HepG2 (cell line): ENCODE data around the gene CARD8. TPM values are rescaled to one million over a fixed set of nuclear protein-coding genes. Genes with fewer than 3 reads are reported as not detected.
A peak's percentile ranks its signal among the peaks of the same experiment; 100 is the strongest.

ENCODE experiments used
- CEBPG ChIP-seq: IDR thresholded peaks from 2 replicates; pipeline ENCODE4 v1.6.1; 2016
- DPF2 ChIP-seq: sonication (generic); formaldehyde crosslinking; IDR thresholded peaks from 2 replicates; pipeline ENCODE4 v1.4.0; 2020; ENCODE audit warnings: mild to moderate bottlenecking, low read depth, missing genetic modification reagents, borderline replicate concordance
- EEA1 ChIP-seq: sonication (generic); formaldehyde crosslinking; IDR thresholded peaks from 2 replicates; pipeline ENCODE4 v1.5.1; 2020; ENCODE audit warnings: mild to moderate bottlenecking, missing genetic modification reagents, borderline replicate concordance
- GLI4 ChIP-seq: sonication (generic); formaldehyde crosslinking; IDR thresholded peaks from 2 replicates; pipeline ENCODE4 v1.5.1; 2020; ENCODE audit warnings: missing genetic modification reagents, mild to moderate bottlenecking, moderate library complexity, borderline replicate concordance
- HMGXB4 ChIP-seq, 2 experiments: sonication (generic) in 1 of 2; formaldehyde crosslinking in 1 of 2; IDR thresholded peaks; 2 replicates each; pipeline versions ENCODE4 v1.4.0 to v1.6.1; 2018 to 2020; ENCODE audit warnings: missing genetic modification reagents in 2 of 2, borderline replicate concordance in 1 of 2, low read depth in 1 of 2, mild to moderate bottlenecking in 1 of 2, missing biosample characterization in 1 of 2
- HOXD1 ChIP-seq: sonication (generic); formaldehyde crosslinking; IDR thresholded peaks from 2 replicates; pipeline ENCODE4 v1.5.0; 2020; ENCODE audit warnings: missing genetic modification reagents
- MAFF ChIP-seq: IDR thresholded peaks from 2 replicates; pipeline ENCODE4 v1.6.1; 2011; ENCODE audit warnings: low read depth, low read length, improper control_type of control experiment
- RBFOX2 ChIP-seq: fragments of 200-400 bp; formaldehyde crosslinking; IDR thresholded peaks from 2 replicates; pipeline ENCODE4 v1.6.1; 2017; ENCODE audit warnings: low read depth, mild to moderate bottlenecking, low read length
- REXO4 ChIP-seq: sonication (generic); formaldehyde crosslinking; IDR thresholded peaks from 2 replicates; pipeline ENCODE4 v1.8.0; 2022; ENCODE audit warnings: missing genetic modification reagents, mild to moderate bottlenecking, borderline replicate concordance
- SCMH1 ChIP-seq: sonication (generic); formaldehyde crosslinking; IDR thresholded peaks from 2 replicates; pipeline ENCODE4 v1.9.0; 2021; ENCODE audit warnings: missing genetic modification reagents, mild to moderate bottlenecking, borderline replicate concordance
- SKI ChIP-seq: fragments of 450-650 bp; IDR thresholded peaks from one replicate; pipeline ENCODE4 v1.6.1; 2018; ENCODE audit warnings: mild to moderate bottlenecking; ENCODE audit not compliant: partially characterized antibody
- SOX13 ChIP-seq, 3 experiments: fragments of 450-650 bp in 1 of 3; sonication (generic) in 1 of 3; formaldehyde crosslinking in 1 of 3; IDR thresholded peaks in 2 of 3; conservative IDR thresholded peaks in 1 of 3; 2 replicates each; pipeline versions ENCODE4 v1.5.0 to v1.6.1; 2016 to 2020; ENCODE audit warnings: antibody characterized with exemption in 1 of 3, mild to moderate bottlenecking in 1 of 3, missing compliant biosample characterization in 1 of 3, missing genetic modification reagents in 1 of 3, moderate library complexity in 1 of 3
- TFDP2 ChIP-seq: sonication (generic); formaldehyde crosslinking; IDR thresholded peaks from 2 replicates; pipeline ENCODE4 v1.4.0; 2020; ENCODE audit warnings: missing genetic modification reagents
- ZFP37 ChIP-seq: sonication (generic); formaldehyde crosslinking; IDR thresholded peaks from 2 replicates; pipeline ENCODE4 v1.4.0; 2020; ENCODE audit warnings: missing genetic modification reagents, borderline replicate concordance
- ZFP91 ChIP-seq: sonication (generic); formaldehyde crosslinking; IDR thresholded peaks from 2 replicates; pipeline ENCODE4 v1.9.0; 2022; ENCODE audit warnings: missing genetic modification reagents, mild to moderate bottlenecking, borderline replicate concordance
- ZNF234 ChIP-seq: sonication (generic); formaldehyde crosslinking; conservative IDR thresholded peaks from 2 replicates; pipeline ENCODE4 v1.5.1; 2020; ENCODE audit warnings: mild to moderate bottlenecking, missing genetic modification reagents
- ZNF24 ChIP-seq: fragments of 450-650 bp; IDR thresholded peaks from 2 replicates; pipeline ENCODE4 v1.6.1; 2017; ENCODE audit warnings: antibody characterized with exemption, mild to moderate bottlenecking
- ZNF652 ChIP-seq: IDR thresholded peaks from 2 replicates; pipeline ENCODE4 v1.6.1; 2016; ENCODE audit warnings: low read depth, borderline replicate concordance
- ZNF709 ChIP-seq: sonication (generic); formaldehyde crosslinking; IDR thresholded peaks from 2 replicates; pipeline ENCODE4 v1.5.0; 2020; ENCODE audit warnings: mild to moderate bottlenecking, missing genetic modification reagents
- ZNF746 ChIP-seq: sonication (generic); formaldehyde crosslinking; IDR thresholded peaks from 2 replicates; pipeline ENCODE4 v1.8.0; 2022; ENCODE audit warnings: mild to moderate bottlenecking, missing genetic modification reagents
- ZNF816 ChIP-seq: sonication (generic); formaldehyde crosslinking; IDR thresholded peaks from 2 replicates; pipeline ENCODE4 v1.8.0; 2022; ENCODE audit warnings: missing genetic modification reagents, mild to moderate bottlenecking, borderline replicate concordance
- ZNF883 ChIP-seq: sonication (generic); formaldehyde crosslinking; IDR thresholded peaks from 2 replicates; pipeline ENCODE4 v1.5.1; 2020; ENCODE audit warnings: mild to moderate bottlenecking, missing genetic modification reagents; ENCODE audit errors: not compliant biosample characterization
- polyA plus RNA-seq, 8 experiments: library from polyadenylated mRNA; depleted of rRNA in 3 of 8; stranded (reverse) in 7 of 8; unstranded in 1 of 8; fragments of >200 nt; fragmentation: Illumina TruSeq in 4 of 8; extraction: Trizol in 4 of 8; gene quantifications; 2 replicates each; pipeline versions ENCODE4 v1.2.1 to v1.2.3, GENCODE V29; 2011 to 2016; ENCODE audit warnings: low read depth in 4 of 8, missing spikeins in 1 of 8, mixed read lengths in 1 of 8; ENCODE audit not compliant: insufficient read depth in 1 of 8
- total RNA-seq, 5 experiments: library from RNA; depleted of rRNA; stranded (reverse); fragments of >200 nt; fragmentation: Illumina TruSeq; extraction: Trizol; gene quantifications; 2 replicates each; pipeline ENCODE4 v1.2.3, GENCODE V29; 2016; ENCODE audit warnings: low read depth in 1 of 5
- TF ChIP-seq, protein P1 (sequence below): sonication (generic); formaldehyde crosslinking; IDR thresholded peaks from 2 replicates; pipeline ENCODE4 v1.4.0; 2020; ENCODE audit warnings: missing genetic modification reagents, borderline replicate concordance

The CARD8 gene
- total and polyA plus RNA-seq, 2 of the 13 experiments (the other 11 are each of a cell fraction or from before 2014, with no cell fraction given) = 15.0 to 19.2 TPM

GRCh38 chr19:48255376-48256303 lies at the start of gene CARD8 (continued):
- no peak for TF ChIP-seq ZNF816 (CRISPR knock-in tag)
- no peak for TF ChIP-seq ZNF883 (CRISPR knock-in tag)
- TF ChIP-seq RBFOX2 = peak; percentile 59
- TF ChIP-seq ZNF24 = no peak
- TF ChIP-seq SCMH1 (CRISPR knock-in tag) = no peak
- TF ChIP-seq EEA1 = no peak
- TF ChIP-seq ZNF652 (CRISPR knock-in tag) = no peak
- TF ChIP-seq ZNF709 (CRISPR knock-in tag) = no peak
- TF ChIP-seq SKI = no peak
- no peak for TF ChIP-seq HMGXB4 (CRISPR knock-in tag; IDR thresholded peaks at IDR 0.05; ENCODE audit: borderline replicate concordance in 1 of 2, low read depth in 1 of 2)
- no peak for TF ChIP-seq ZFP91 (CRISPR knock-in tag)
- no peak for TF ChIP-seq CEBPG (CRISPR knock-in tag)
- TF ChIP-seq GLI4 = no peak
- no peak for TF ChIP-seq REXO4
- TF ChIP-seq ZFP37 (CRISPR knock-in tag) = no peak
- peak; percentile 34; the same call in 1 of the 2 replicates for TF ChIP-seq TFDP2 (CRISPR knock-in tag)
- peak; percentile 23; the same call in 1 of the 2 replicates for TF ChIP-seq MAFF
- no peak for TF ChIP-seq ZNF234 (CRISPR knock-in tag)
- TF ChIP-seq DPF2 (CRISPR knock-in tag) = no peak
- TF ChIP-seq ZNF746 = no peak
- TF ChIP-seq HOXD1 (CRISPR knock-in tag) = no peak
- TF ChIP-seq, protein P1, sequence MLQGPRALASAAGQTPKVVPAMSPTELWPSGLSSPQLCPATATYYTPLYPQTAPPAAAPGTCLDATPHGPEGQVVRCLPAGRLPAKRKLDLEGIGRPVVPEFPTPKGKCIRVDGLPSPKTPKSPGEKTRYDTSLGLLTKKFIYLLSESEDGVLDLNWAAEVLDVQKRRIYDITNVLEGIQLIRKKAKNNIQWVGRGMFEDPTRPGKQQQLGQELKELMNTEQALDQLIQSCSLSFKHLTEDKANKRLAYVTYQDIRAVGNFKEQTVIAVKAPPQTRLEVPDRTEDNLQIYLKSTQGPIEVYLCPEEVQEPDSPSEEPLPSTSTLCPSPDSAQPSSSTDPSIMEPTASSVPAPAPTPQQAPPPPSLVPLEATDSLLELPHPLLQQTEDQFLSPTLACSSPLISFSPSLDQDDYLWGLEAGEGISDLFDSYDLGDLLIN (CRISPR knock-in tag) = no peak
- no peak for TF ChIP-seq SOX13 (IDR thresholded peaks at IDR 0.05)
- no peak for TF ChIP-seq SOX13 (CRISPR knock-in tag; conservative IDR thresholded peaks at IDR 0.05 in 1 of 2, IDR thresholded peaks at IDR 0.05 in 1 of 2)
